Esophagus muscularis mucosa (tissue), 4 donors: ENCODE results near the gene TTC7B. TPM values are rescaled to one million over a fixed set of nuclear protein-coding genes. Genes with fewer than 3 reads are reported as not detected.

Source experiments
- DNase-seq: peaks from one replicate; pipeline ENCODE4 v3.0.0-alpha.2; 2017; ENCODE audit errors: extremely low spot score
- H3K27ac ChIP-seq, 4 donors: fragments of 200-600 bp; sonication (generic); replicated peaks in 1 of 4; 1 replicate in 3 of 4; 2 replicates in 1 of 4; pipeline ENCODE4 v1.5.1; 2016 to 2019; ENCODE audit warnings: mild to moderate bottlenecking in 1 of 4
- H3K27me3 ChIP-seq, 4 donors: fragments of 200-600 bp; sonication (generic); one replicate each; pipeline versions ENCODE4 v1.5.1 to v1.6.0; 2016 to 2019
- H3K36me3 ChIP-seq, 4 donors: fragments of 200-600 bp; sonication (generic); one replicate each; pipeline ENCODE4 v1.5.1; 2016 to 2019
- H3K4me1 ChIP-seq, 4 donors: fragments of 200-600 bp; sonication (generic); one replicate each; pipeline ENCODE4 v1.5.1; 2016 to 2019
- H3K4me3 ChIP-seq, 4 donors: fragments of 200-600 bp; sonication (generic); 1 replicate in 2 of 4; 2 replicates in 2 of 4; pipeline ENCODE4 v1.5.1; 2016 to 2019; ENCODE audit warnings: mild to moderate bottlenecking in 4 of 4, moderate library complexity in 1 of 4
- H3K9me3 ChIP-seq, 4 donors: fragments of 200-600 bp; sonication (generic); 1 replicate in 3 of 4; 2 replicates in 1 of 4; pipeline ENCODE4 v1.5.1; 2016 to 2019
- EP300 ChIP-seq: sonication (generic); formaldehyde crosslinking; IDR thresholded peaks from one replicate; pipeline ENCODE4 v1.6.1; 2017; ENCODE audit warnings: antibody characterized with exemption
- POLR2A ChIP-seq: fragments of 450-650 bp; IDR thresholded peaks from one replicate; pipeline ENCODE4 v1.6.1; 2017; ENCODE audit warnings: antibody characterized with exemption, moderate library complexity, mild to moderate bottlenecking, low read depth
- POLR2AphosphoS5 ChIP-seq, 2 donors: sonication (generic); formaldehyde crosslinking; IDR thresholded peaks; one replicate each; pipeline ENCODE4 v1.6.1; 2017; ENCODE audit warnings: antibody characterized with exemption in 2 of 2
- WGBS: methylation state at CpG from one replicate; pipeline ENCODE4 v1.1.5; 2018; 5-methylcytosine and 5-hydroxymethylcytosine counted together
- intact Hi-C: fragments of 100-400 bp; cut with DNase I; formaldehyde crosslinking; loops from one replicate; pipeline ENCODE4 v1.15.1; 2023
- total RNA-seq, 4 donors: library from RNA; depleted of rRNA; stranded (reverse); fragments of >200 nt; gene quantifications; one replicate each; pipeline versions ENCODE4 v1.1.0 to v1.2.1, GENCODE V29; 2016
- TF ChIP-seq, protein P1 (sequence below), 3 experiments: fragments of 200-600 bp in 2 of 3; fragments of 450-650 bp in 1 of 3; sonication (generic) in 2 of 3; IDR thresholded peaks; one replicate each; pipeline ENCODE4 v1.5.1; 2017 to 2019; ENCODE audit warnings: antibody characterized with exemption in 3 of 3, mild to moderate bottlenecking in 2 of 3, moderate library complexity in 1 of 3

TTC7B gene
- total RNA-seq, 4 donors from 2014 or later = 54.4 to 148 (median 113) TPM

DNA sequence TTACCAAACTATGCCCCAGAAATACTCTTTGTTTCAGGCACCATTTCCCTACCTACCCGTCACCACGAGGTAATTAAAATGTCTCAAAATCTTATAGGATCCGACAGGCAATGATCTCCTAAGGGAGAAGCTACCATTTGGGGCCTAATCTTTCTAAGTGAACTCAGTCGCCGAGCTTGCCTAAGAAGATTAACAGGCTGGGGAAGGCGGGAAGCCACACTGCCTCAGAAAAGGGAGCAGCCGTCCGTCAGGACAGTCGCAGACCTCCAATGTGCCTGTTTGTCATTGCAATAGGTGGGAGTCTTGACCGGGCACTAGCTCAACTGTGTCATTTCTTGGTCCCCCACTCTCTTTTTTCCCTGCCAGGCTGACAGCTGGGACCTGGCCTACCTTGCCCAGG, 4.6 kb downstream of the TTC7B start:
- Histone ChIP-seq H3K27me3 (no peaks in the 10 kb centered on the region), H3K4me1 (peaks cover 53 to 86% (median 59%) of the 10 kb centered on the region in 4 donors), H3K27ac (no peak overlapping the region), H3K36me3 (no peaks in the 10 kb centered on the region), H3K4me3 (no peak overlapping the region), H3K9me3 (no peaks in the 10 kb centered on the region)
- TF ChIP-seq, protein P1, sequence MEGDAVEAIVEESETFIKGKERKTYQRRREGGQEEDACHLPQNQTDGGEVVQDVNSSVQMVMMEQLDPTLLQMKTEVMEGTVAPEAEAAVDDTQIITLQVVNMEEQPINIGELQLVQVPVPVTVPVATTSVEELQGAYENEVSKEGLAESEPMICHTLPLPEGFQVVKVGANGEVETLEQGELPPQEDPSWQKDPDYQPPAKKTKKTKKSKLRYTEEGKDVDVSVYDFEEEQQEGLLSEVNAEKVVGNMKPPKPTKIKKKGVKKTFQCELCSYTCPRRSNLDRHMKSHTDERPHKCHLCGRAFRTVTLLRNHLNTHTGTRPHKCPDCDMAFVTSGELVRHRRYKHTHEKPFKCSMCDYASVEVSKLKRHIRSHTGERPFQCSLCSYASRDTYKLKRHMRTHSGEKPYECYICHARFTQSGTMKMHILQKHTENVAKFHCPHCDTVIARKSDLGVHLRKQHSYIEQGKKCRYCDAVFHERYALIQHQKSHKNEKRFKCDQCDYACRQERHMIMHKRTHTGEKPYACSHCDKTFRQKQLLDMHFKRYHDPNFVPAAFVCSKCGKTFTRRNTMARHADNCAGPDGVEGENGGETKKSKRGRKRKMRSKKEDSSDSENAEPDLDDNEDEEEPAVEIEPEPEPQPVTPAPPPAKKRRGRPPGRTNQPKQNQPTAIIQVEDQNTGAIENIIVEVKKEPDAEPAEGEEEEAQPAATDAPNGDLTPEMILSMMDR (IDR thresholded peaks at IDR 0.05) = no peak
- no peak for TF ChIP-seq EP300
- no peak for TF ChIP-seq POLR2AphosphoS5 (IDR thresholded peaks at IDR 0.05)
- TF ChIP-seq POLR2A = no peak
- intact Hi-C loops = loop anchor here (5.0 kb wide), 1 partner anchor 49 kb away; no protein-coding TSS in a partner anchor
- no peak for DNase-seq
- WGBS = 98% methylated on average over 10 of the region's 10 CpGs

DNA sequence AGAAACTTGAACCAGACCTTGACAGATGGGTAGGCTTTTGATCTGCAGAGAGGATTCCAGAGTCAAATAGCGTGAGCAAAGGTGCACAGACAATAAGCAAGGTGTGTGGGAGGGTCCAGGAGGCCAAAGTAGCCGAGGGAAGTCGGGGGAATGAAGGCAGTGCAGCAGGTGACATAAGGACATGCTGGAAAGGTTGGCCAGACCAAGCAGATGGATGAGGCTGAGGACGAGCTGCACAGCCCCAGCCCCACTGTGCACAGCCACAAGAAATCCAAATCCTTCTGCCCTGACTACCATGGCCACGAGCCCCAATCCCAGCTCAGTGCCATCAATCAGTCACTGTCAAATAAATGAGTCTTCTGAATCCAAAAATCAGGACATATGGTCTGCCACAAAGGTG, 5.4 kb downstream of the TTC7B start:
- intact Hi-C loops = loop anchor here (5.0 kb wide), 1 partner anchor 49 kb away; no protein-coding TSS in a partner anchor
- Histone ChIP-seq H3K36me3 (no peaks in the 10 kb centered on the region), H3K27me3 (no peaks in the 10 kb centered on the region), H3K27ac (no peak overlapping the region), H3K4me3 (no peak overlapping the region), H3K4me1 (peaks cover 61 to 92% (median 64%) of the 10 kb centered on the region in 4 donors), H3K9me3 (no peaks in the 10 kb centered on the region)
- DNase-seq = no peak
- 84% methylated on average over 5 of the region's 5 CpGs for WGBS
- TF ChIP-seq, protein P1 (IDR thresholded peaks at IDR 0.05) = no peak
- no peak for TF ChIP-seq POLR2AphosphoS5 (IDR thresholded peaks at IDR 0.05)
- TF ChIP-seq EP300 = no peak
- no peak for TF ChIP-seq POLR2A

- Histone ChIP-seq H3K27me3 (no peaks in the 10 kb centered on the region), H3K4me1 (peaks cover 55 to 91% (median 62%) of the 10 kb centered on the region in 4 donors), H3K36me3 (no peaks in the 10 kb centered on the region), H3K27ac (peak overlapping the region in 1 of 4 donors; percentile 2), H3K9me3 (no peaks in the 10 kb centered on the region), H3K4me3 (no peak overlapping the region)
- DNase-seq = no peak
- TF ChIP-seq POLR2AphosphoS5 (IDR thresholded peaks at IDR 0.05) (no peak), POLR2A (no peak), EP300 (no peak)
- TF ChIP-seq, protein P1 (IDR thresholded peaks at IDR 0.05) = no peak
- 92% methylated on average over 7 of the region's 7 CpGs for WGBS
- intact Hi-C loops = loop anchor here (5.0 kb wide), 1 partner anchor 47 kb away; no protein-coding TSS in a partner anchor
These were observed 6.5 kb downstream of the TTC7B start for GRCh38 chr14:90809530-90810312.

GRCh38 chr14:90808759-90809529, 7.3 kb downstream of the TTC7B start:
- DNase-seq = no peak
- WGBS = 85% methylated on average over 15 of the region's 15 CpGs
- Histone ChIP-seq H3K4me1 (peaks cover 54 to 91% (median 60%) of the 10 kb centered on the region in 4 donors), H3K36me3 (peaks cover 0 to 3% (median 0%) of the 10 kb centered on the region in 4 donors), H3K27me3 (no peaks in the 10 kb centered on the region), H3K9me3 (no peaks in the 10 kb centered on the region), H3K4me3 (no peak overlapping the region), H3K27ac (peak overlapping the region; percentile 52 to 71 (median 60))
- TF ChIP-seq, protein P1 (IDR thresholded peaks at IDR 0.05) = no peak
- TF ChIP-seq EP300 = no peak
- TF ChIP-seq POLR2A = no peak
- TF ChIP-seq POLR2AphosphoS5 (IDR thresholded peaks at IDR 0.05) = no peak
- intact Hi-C loops = no loop called here
